Measurements from ENCODE around the gene HSPBAP1.
"Not testable (repeated sequence)": the region's sequence is repeated elsewhere in the genome, so short reads cannot be mapped to it uniquely, and the experiment has no call there.

HSPBAP1 gene

DNA sequence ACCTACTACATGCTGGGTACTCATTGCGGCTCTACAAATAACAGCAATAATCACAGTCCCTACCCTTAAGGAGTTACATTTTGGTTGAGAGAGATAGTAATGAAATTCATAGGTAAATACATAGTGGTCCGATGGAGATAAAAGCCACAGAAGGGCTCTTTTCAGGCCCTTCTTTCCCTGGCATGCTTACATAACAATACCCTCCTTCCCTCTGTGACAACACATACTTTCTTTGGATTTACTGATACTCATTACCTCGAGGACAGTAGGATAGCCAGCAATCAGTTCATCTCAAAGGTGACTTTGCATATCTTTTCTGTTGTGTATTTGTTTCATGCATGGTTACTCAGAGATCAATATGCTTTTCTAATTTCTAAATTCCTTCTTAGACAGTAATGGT, 54.5 kb downstream of the HSPBAP1 start:
- peaks cover 5% of the 10 kb centered on the region for H3K36me3 ChIP-seq (ENCODE audit: control insufficient read depth, insufficient read depth, low read length)
- no peaks in the 10 kb centered on the region for H3K9me3 ChIP-seq (ENCODE audit: control insufficient read depth, low read length)
- H3K4me1 ChIP-seq (ENCODE audit: control insufficient read depth, insufficient read depth, low read length) = no peaks in the 10 kb centered on the region
- no peak overlapping the region for H3K4me3 ChIP-seq (ENCODE audit: insufficient read depth, low read depth, low read length)
- H3K27ac ChIP-seq (ENCODE audit: insufficient read depth, low read depth, low read length, poor library complexity, severe bottlenecking) = no peak overlapping the region
- H3K27me3 ChIP-seq (ENCODE audit: control insufficient read depth, insufficient read depth, low read length, poor library complexity, severe bottlenecking) = no peaks in the 10 kb centered on the region
- 27 to 40% methylated on average over 2 to 3 of the region's 3 CpGs for WGBS, 2 experiments

DNA sequence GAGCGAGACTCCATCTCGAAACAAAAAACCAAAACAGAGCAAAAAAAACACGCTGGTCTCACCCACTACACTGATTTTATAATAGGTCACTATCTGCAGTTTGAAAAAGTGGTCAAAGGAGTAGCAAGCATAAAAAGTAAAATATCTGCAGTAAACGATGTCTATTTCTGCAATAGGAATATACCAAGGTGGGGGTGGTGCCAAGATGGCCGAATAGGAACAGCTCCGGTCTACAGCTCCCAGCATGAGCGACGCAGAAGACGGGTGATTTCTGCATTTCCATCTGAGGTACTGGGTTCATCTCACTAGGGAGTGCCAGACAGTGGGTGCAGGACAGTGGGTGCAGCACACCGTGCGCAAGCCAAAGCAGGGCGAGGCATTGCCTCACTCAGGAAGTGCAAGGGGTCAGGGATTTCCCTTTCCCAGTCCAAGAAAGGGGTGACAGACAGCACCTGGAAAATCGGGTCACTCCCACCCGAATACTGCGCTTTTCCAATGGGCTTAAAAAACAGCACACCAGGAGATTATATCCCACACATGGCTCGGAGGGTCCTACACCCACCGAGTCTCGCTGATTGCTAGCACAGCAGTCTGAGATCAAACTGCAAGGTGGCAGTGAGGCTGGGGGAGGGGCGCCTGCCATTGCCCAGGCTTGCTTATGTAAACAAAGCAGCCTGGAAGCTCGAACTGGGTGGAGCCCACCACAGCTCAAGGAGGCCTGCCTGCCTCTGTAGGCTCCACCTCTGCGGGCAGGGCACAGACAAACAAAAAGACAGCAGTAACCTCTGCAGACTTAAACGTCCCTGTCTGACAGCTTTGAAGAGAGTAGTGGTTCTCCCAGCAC, 60.7 kb downstream of the HSPBAP1 start:
- H3K4me3 ChIP-seq (ENCODE audit: insufficient read depth, low read depth, low read length); H3K4me1 ChIP-seq (ENCODE audit: control insufficient read depth, insufficient read depth, low read length); H3K9me3 ChIP-seq (ENCODE audit: control insufficient read depth, low read length); H3K36me3 ChIP-seq (ENCODE audit: control insufficient read depth, insufficient read depth, low read length); H3K27me3 ChIP-seq (ENCODE audit: control insufficient read depth, insufficient read depth, low read length, poor library complexity, severe bottlenecking); H3K27ac ChIP-seq (ENCODE audit: insufficient read depth, low read depth, low read length, poor library complexity, severe bottlenecking): not testable (repeated sequence)
- WGBS, 2 experiments = 94% methylated on average over 20 of the region's 22 CpGs

- H3K4me1 ChIP-seq (ENCODE audit: control insufficient read depth, insufficient read depth, low read length) = no peaks in the 10 kb centered on the region
- no peak overlapping the region for H3K4me3 ChIP-seq (ENCODE audit: insufficient read depth, low read depth, low read length)
- no peaks in the 10 kb centered on the region for H3K36me3 ChIP-seq (ENCODE audit: control insufficient read depth, insufficient read depth, low read length)
- H3K27me3 ChIP-seq (ENCODE audit: control insufficient read depth, insufficient read depth, low read length, poor library complexity, severe bottlenecking) = no peaks in the 10 kb centered on the region
- 81 to 88% methylated on average over 4 of the region's 4 CpGs for WGBS, 2 experiments
- no peaks in the 10 kb centered on the region for H3K9me3 ChIP-seq (ENCODE audit: control insufficient read depth, low read length)
- no peak overlapping the region for H3K27ac ChIP-seq (ENCODE audit: insufficient read depth, low read depth, low read length, poor library complexity, severe bottlenecking)
Observed at GRCh38 chr3:122730240-122730639, 63.4 kb downstream of the HSPBAP1 start.

GRCh38 chr3:122728756-122729514, 64.7 kb downstream of the HSPBAP1 start:
- Histone ChIP-seq H3K4me1 (ENCODE audit: control insufficient read depth, insufficient read depth, low read length) (no peaks in the 10 kb centered on the region), H3K4me3 (ENCODE audit: insufficient read depth, low read depth, low read length) (no peak overlapping the region), H3K9me3 (ENCODE audit: control insufficient read depth, low read length) (no peaks in the 10 kb centered on the region), H3K27ac (ENCODE audit: insufficient read depth, low read depth, low read length, poor library complexity, severe bottlenecking) (no peak overlapping the region), H3K27me3 (ENCODE audit: control insufficient read depth, insufficient read depth, low read length, poor library complexity, severe bottlenecking) (no peaks in the 10 kb centered on the region), H3K36me3 (ENCODE audit: control insufficient read depth, insufficient read depth, low read length) (no peaks in the 10 kb centered on the region)
- 93 to 96% methylated on average over 8 of the region's 8 CpGs for WGBS, 2 experiments

DNA sequence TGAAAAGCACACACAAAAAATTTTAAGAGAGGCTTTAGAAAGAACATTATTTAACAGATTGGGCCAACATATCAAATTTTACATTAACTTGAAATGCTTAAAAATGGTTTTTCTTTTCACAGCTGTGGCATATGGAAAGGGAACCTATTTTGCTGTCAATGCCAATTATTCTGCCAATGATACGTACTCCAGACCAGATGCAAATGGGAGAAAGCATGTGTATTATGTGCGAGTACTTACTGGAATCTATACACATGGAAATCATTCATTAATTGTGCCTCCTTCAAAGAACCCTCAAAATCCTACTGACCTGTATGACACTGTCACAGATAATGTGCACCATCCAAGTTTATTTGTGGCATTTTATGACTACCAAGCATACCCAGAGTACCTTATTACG, 65.4 kb downstream of the HSPBAP1 start:
- Histone ChIP-seq H3K27me3 (ENCODE audit: control insufficient read depth, insufficient read depth, low read length, poor library complexity, severe bottlenecking) (no peaks in the 10 kb centered on the region), H3K36me3 (ENCODE audit: control insufficient read depth, insufficient read depth, low read length) (no peaks in the 10 kb centered on the region), H3K4me3 (ENCODE audit: insufficient read depth, low read depth, low read length) (no peak overlapping the region), H3K4me1 (ENCODE audit: control insufficient read depth, insufficient read depth, low read length) (no peaks in the 10 kb centered on the region), H3K27ac (ENCODE audit: insufficient read depth, low read depth, low read length, poor library complexity, severe bottlenecking) (no peak overlapping the region), H3K9me3 (ENCODE audit: control insufficient read depth, low read length) (no peaks in the 10 kb centered on the region)
- whole genome bisulfite sequencing, 2 experiments = 94 to 96% methylated on average over 3 of the region's 3 CpGs

- H3K4me3 ChIP-seq (ENCODE audit: insufficient read depth, low read depth, low read length) = no peak overlapping the region
- H3K4me1 ChIP-seq (ENCODE audit: control insufficient read depth, insufficient read depth, low read length) = no peaks in the 10 kb centered on the region
- no peak overlapping the region for H3K27ac ChIP-seq (ENCODE audit: insufficient read depth, low read depth, low read length, poor library complexity, severe bottlenecking)
- no peaks in the 10 kb centered on the region for H3K27me3 ChIP-seq (ENCODE audit: control insufficient read depth, insufficient read depth, low read length, poor library complexity, severe bottlenecking)
- no peaks in the 10 kb centered on the region for H3K9me3 ChIP-seq (ENCODE audit: control insufficient read depth, low read length)
- WGBS, 2 experiments = 94 to 97% methylated on average over 9 of the region's 9 CpGs
- no peaks in the 10 kb centered on the region for H3K36me3 ChIP-seq (ENCODE audit: control insufficient read depth, insufficient read depth, low read length)
Observed at GRCh38 chr3:122727766-122728165, 65.9 kb downstream of the HSPBAP1 start.

DNA sequence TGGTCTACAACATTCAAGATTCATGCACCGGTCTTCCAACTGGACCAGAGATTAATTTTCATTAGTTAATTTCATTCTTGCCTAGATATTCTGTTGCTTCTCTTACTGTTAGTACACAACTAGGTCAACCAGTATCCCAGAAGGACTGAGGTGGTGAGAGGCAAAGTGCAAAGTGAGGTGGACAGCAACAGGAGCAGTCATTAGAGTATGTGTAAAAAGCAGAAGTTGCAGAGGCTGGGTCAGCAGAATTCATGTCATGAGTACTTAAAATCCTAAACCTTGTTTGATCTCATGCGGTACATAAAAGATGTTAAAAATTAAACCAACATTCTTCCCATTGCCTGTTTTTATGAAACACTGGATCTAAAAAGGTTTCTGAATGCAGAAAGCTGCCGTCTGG, 66.3 kb downstream of the HSPBAP1 start:
- H3K27me3 ChIP-seq (ENCODE audit: control insufficient read depth, insufficient read depth, low read length, poor library complexity, severe bottlenecking) = no peaks in the 10 kb centered on the region
- H3K27ac ChIP-seq (ENCODE audit: insufficient read depth, low read depth, low read length, poor library complexity, severe bottlenecking) = no peak overlapping the region
- H3K4me1 ChIP-seq (ENCODE audit: control insufficient read depth, insufficient read depth, low read length) = no peaks in the 10 kb centered on the region
- WGBS, 2 experiments = 92 to 95% methylated on average over 3 of the region's 3 CpGs
- no peaks in the 10 kb centered on the region for H3K9me3 ChIP-seq (ENCODE audit: control insufficient read depth, low read length)
- H3K4me3 ChIP-seq (ENCODE audit: insufficient read depth, low read depth, low read length) = no peak overlapping the region
- H3K36me3 ChIP-seq (ENCODE audit: control insufficient read depth, insufficient read depth, low read length) = no peaks in the 10 kb centered on the region

GRCh38 chr3:122725106-122725505, 68.5 kb downstream of the HSPBAP1 start:
- 91 to 97% methylated on average over 17 of the region's 20 CpGs for WGBS, 2 experiments
- H3K27ac ChIP-seq (ENCODE audit: insufficient read depth, low read depth, low read length, poor library complexity, severe bottlenecking) = no peak overlapping the region
- H3K27me3 ChIP-seq (ENCODE audit: control insufficient read depth, insufficient read depth, low read length, poor library complexity, severe bottlenecking) = no peaks in the 10 kb centered on the region
- no peak overlapping the region for H3K4me3 ChIP-seq (ENCODE audit: insufficient read depth, low read depth, low read length)
- H3K36me3 ChIP-seq (ENCODE audit: control insufficient read depth, insufficient read depth, low read length) = no peaks in the 10 kb centered on the region
- no peaks in the 10 kb centered on the region for H3K4me1 ChIP-seq (ENCODE audit: control insufficient read depth, insufficient read depth, low read length)
- no peaks in the 10 kb centered on the region for H3K9me3 ChIP-seq (ENCODE audit: control insufficient read depth, low read length)

DNA sequence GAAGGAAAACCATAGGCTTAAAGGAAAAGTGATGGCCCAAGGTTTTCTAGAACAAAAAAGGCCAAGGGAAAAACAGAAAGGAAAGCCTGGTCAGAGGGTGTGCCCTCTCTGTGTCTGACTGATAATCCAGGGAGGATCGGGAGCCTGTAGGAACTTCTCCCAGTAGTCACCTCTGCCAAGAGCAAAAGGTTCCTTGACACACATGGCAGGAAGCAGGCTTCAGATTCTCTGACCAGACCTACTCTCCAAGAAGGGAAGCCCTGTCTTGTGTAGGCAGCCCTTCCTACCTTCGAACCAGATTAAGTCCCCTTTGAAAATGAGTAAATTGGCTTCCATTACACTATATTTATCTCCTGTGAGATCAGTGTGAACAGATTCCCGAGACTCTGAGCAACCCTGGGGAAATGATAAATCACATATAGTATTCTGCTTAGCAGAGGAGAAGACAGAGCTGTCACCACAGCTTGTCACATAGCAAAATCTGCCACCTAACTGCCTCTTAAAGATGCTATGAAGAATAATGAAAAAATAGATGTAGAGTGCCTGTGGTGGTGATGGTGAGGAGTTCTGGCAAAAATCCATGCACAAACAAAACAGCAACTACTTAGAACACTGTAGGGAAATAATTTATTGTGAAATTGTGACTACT, 74.2 kb downstream of the HSPBAP1 start:
- Histone ChIP-seq H3K27me3 (ENCODE audit: control insufficient read depth, insufficient read depth, low read length, poor library complexity, severe bottlenecking) (no peaks in the 10 kb centered on the region), H3K4me1 (ENCODE audit: control insufficient read depth, insufficient read depth, low read length) (no peaks in the 10 kb centered on the region), H3K4me3 (ENCODE audit: insufficient read depth, low read depth, low read length) (no peak overlapping the region), H3K36me3 (ENCODE audit: control insufficient read depth, insufficient read depth, low read length) (no peaks in the 10 kb centered on the region), H3K9me3 (ENCODE audit: control insufficient read depth, low read length) (no peaks in the 10 kb centered on the region), H3K27ac (ENCODE audit: insufficient read depth, low read depth, low read length, poor library complexity, severe bottlenecking) (no peak overlapping the region)
- WGBS, 2 experiments = 82 to 93% methylated on average over 2 to 3 of the region's 3 CpGs

- no peak overlapping the region for H3K4me3 ChIP-seq (ENCODE audit: insufficient read depth, low read depth, low read length)
- H3K36me3 ChIP-seq (ENCODE audit: control insufficient read depth, insufficient read depth, low read length) = no peaks in the 10 kb centered on the region
- H3K4me1 ChIP-seq (ENCODE audit: control insufficient read depth, insufficient read depth, low read length) = no peaks in the 10 kb centered on the region
- H3K27ac ChIP-seq (ENCODE audit: insufficient read depth, low read depth, low read length, poor library complexity, severe bottlenecking) = no peak overlapping the region
- H3K27me3 ChIP-seq (ENCODE audit: control insufficient read depth, insufficient read depth, low read length, poor library complexity, severe bottlenecking) = no peaks in the 10 kb centered on the region
- 82 to 85% methylated on average over 4 of the region's 4 CpGs for whole genome bisulfite sequencing, 2 experiments
- H3K9me3 ChIP-seq (ENCODE audit: control insufficient read depth, low read length) = no peaks in the 10 kb centered on the region
Observed at GRCh38 chr3:122716667-122717066, 77.0 kb downstream of the HSPBAP1 start.
